ENCODE results near the gene CREB3L1. TPM values are rescaled to one million over a fixed set of nuclear protein-coding genes. Genes with fewer than 3 reads are reported as not detected.

Gene CREB3L1
- total RNA-seq, 1 experiment from 2014 or later = 3.3 TPM

DNA sequence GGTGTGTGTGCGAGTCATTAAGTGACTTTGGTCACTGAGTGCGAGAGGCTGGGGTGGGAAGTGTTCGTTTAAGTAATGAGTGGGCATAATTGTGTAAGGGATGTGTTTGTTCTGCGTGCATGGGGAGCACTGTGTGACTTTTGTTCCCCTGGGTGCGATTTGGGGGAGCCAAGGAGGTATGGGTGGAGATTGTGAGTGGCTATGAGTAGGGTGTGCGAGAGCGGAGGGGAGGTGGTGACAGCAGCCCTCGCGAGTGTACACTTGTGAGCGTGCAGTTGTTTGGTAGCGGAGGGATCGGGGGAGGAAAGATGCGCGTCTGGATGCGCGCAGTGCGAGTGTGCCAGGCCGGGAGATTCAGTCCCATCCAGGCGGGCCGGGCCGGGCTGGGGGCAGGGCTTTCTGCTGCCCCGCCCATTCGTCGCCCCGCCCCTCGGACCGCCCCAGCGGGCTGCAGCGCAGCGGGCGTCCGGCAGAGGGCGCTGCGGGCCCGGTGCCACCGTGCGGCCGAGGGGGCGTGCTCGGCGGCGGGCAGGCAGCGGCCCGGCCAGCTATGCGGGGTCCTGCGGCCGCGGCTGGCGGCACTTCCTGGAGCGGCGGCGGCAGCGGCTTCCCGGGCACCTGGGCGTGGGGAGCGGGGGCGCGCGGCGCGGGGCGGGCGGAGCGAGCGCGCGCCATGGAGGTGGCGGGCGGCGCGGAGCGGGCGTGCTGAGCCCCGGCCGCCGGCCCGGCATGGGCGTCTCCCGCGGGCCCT lies 69.6 kb downstream of the CREB3L1 start, which contains the start of gene DGKZ:
Gene DGKZ, plus strand, starts transcription at position 578 of the 751 bp plus-strand sequence. CDS start 197 bp downstream, outside the sequence.
- Mint-ChIP-seq H3K27me3 (ENCODE audit: low read depth) (peaks cover 10% of the 10 kb centered on the region), H3K4me3 (peak within 1 kb of the TSS; percentile 77 to 87), H3K4me1 (peaks cover 74 to 76% of the 10 kb centered on the region in 2 experiments), H3K36me3 (ENCODE audit: insufficient read depth in 1 of 3, low read depth in 3 of 3) (peaks cover 0 to 4% (median 0%) of the 10 kb centered on the region in 3 experiments; a peak in 1 of 7 replicates), H3K9me3 (no peaks in the 10 kb centered on the region; a peak in 2 of 5 replicates), H3K27ac (no peak within 1 kb of the TSS; a peak in 2 of 7 replicates)
- H3K14ac ChIP-seq (ENCODE audit: insufficient read depth, low read length) = no peak within 1 kb of the TSS; the same call in 1 of the 2 replicates
- H3K27me3 ChIP-seq (ENCODE audit: insufficient read depth, low read length) = no peaks in the 10 kb centered on the region
- H3K9ac ChIP-seq (ENCODE audit: extremely low read depth, insufficient read length, low read length) = peak within 1 kb of the TSS; percentile 60
- H3K4me2 ChIP-seq (ENCODE audit: insufficient read depth, insufficient read length, low read length) = peak within 1 kb of the TSS; percentile 93
- no peak within 1 kb of the TSS for H3K23ac ChIP-seq (ENCODE audit: insufficient read length, low read depth, low read length)
- peak; percentile 77 for DNase-seq
- H4K8ac ChIP-seq (replicated peaks; ENCODE audit: insufficient read length, low read depth, low read length) = no peak within 1 kb of the TSS
- H3K79me2 ChIP-seq (ENCODE audit: insufficient read depth, low read length) = peaks cover 13% of the 10 kb centered on the region; the same call in 1 of the 2 replicates
- H3K79me1 ChIP-seq (ENCODE audit: insufficient read depth, low read depth, low read length, poor library complexity, severe bottlenecking) = peaks cover 8% of the 10 kb centered on the region
- H2AK5ac ChIP-seq (ENCODE audit: insufficient read length, low read length) = no peak within 1 kb of the TSS
- H2BK20ac ChIP-seq (ENCODE audit: low read depth, low read length, poor library complexity, severe bottlenecking) = no peak within 1 kb of the TSS
- no peak within 1 kb of the TSS for H3K18ac ChIP-seq (ENCODE audit: insufficient read length, low read depth, low read length)
- H4K5ac ChIP-seq (ENCODE audit: insufficient read length, low read depth, low read length) = no peak within 1 kb of the TSS
- no peak within 1 kb of the TSS for H3K56ac ChIP-seq (ENCODE audit: insufficient read length, low read depth, low read length)
- H2BK5ac ChIP-seq (ENCODE audit: insufficient read length, low read length) = no peak within 1 kb of the TSS
- H3K4me1 ChIP-seq (ENCODE audit: insufficient read depth, low read length) = peaks cover 31% of the 10 kb centered on the region
- no peaks in the 10 kb centered on the region for H3K9me3 ChIP-seq (ENCODE audit: control insufficient read depth, low read depth, low read length)
- H3K27ac ChIP-seq (ENCODE audit: insufficient read length, low read depth, low read length) = no peak within 1 kb of the TSS
- TF ChIP-seq, protein P1, sequence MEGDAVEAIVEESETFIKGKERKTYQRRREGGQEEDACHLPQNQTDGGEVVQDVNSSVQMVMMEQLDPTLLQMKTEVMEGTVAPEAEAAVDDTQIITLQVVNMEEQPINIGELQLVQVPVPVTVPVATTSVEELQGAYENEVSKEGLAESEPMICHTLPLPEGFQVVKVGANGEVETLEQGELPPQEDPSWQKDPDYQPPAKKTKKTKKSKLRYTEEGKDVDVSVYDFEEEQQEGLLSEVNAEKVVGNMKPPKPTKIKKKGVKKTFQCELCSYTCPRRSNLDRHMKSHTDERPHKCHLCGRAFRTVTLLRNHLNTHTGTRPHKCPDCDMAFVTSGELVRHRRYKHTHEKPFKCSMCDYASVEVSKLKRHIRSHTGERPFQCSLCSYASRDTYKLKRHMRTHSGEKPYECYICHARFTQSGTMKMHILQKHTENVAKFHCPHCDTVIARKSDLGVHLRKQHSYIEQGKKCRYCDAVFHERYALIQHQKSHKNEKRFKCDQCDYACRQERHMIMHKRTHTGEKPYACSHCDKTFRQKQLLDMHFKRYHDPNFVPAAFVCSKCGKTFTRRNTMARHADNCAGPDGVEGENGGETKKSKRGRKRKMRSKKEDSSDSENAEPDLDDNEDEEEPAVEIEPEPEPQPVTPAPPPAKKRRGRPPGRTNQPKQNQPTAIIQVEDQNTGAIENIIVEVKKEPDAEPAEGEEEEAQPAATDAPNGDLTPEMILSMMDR (conservative IDR thresholded peaks at IDR 0.05) = no peak; the same call in none of the 3 replicates
- no CpG with 5 or more reads among the region's 80 CpGs for WGBS (ENCODE audit: extremely low coverage, insufficient read length, low lambda C conversion rate)
- H3K23me2 ChIP-seq (ENCODE audit: insufficient read length, low read depth, low read length, poor library complexity, severe bottlenecking) = peaks cover 10% of the 10 kb centered on the region
- H4K20me1 ChIP-seq (ENCODE audit: control insufficient read depth, insufficient read depth, insufficient read length) = peaks cover 5% of the 10 kb centered on the region
- no peak within 1 kb of the TSS for H3T11ph ChIP-seq (ENCODE audit: low read length)
- no peak within 1 kb of the TSS for H2AFZ ChIP-seq (ENCODE audit: low read length)
- H3K4ac ChIP-seq (ENCODE audit: low read depth, low read length) = no peak within 1 kb of the TSS
- H2BK12ac ChIP-seq (ENCODE audit: insufficient read length, low read depth, low read length) = no peak within 1 kb of the TSS
- no peak within 1 kb of the TSS for H2BK15ac ChIP-seq (ENCODE audit: low read depth, low read length)
- H2BK120ac ChIP-seq (ENCODE audit: low read depth, low read length, poor library complexity, severe bottlenecking) = no peak within 1 kb of the TSS
- no peak within 1 kb of the TSS for H4K91ac ChIP-seq (ENCODE audit: insufficient read length, low read depth, low read length)
